GM19372 (cell line): Measurements from ENCODE around the gene MIP.
A peak's percentile ranks its signal among the peaks of the same experiment; 100 is the strongest.
"Not testable (repeated sequence)": the region's sequence is repeated elsewhere in the genome, so short reads cannot be mapped to it uniquely, and the experiment has no call there.

ENCODE experiments used
- ATAC-seq: cut with Tn5 transposase; IDR thresholded peaks from one replicate; pipeline ENCODE4 v1.9.1; 2021; ENCODE audit warnings: mild to moderate bottlenecking, low read depth, moderate library complexity; ENCODE audit not compliant: unreplicated experiment

The MIP gene

GRCh38 chr12:56468216-56469006 is 14.0 kb upstream of the MIP start, which contains the start of gene SPRYD4:
Gene SPRYD4 (plus strand): TSS chr12:56468578. CDS start chr12:56468592, 14 bp downstream.
- peak; percentile 92 for ATAC-seq

GRCh38 chr12:56462565-56462964 is 8.1 kb upstream of the MIP start:
- no peak for ATAC-seq

DNA sequence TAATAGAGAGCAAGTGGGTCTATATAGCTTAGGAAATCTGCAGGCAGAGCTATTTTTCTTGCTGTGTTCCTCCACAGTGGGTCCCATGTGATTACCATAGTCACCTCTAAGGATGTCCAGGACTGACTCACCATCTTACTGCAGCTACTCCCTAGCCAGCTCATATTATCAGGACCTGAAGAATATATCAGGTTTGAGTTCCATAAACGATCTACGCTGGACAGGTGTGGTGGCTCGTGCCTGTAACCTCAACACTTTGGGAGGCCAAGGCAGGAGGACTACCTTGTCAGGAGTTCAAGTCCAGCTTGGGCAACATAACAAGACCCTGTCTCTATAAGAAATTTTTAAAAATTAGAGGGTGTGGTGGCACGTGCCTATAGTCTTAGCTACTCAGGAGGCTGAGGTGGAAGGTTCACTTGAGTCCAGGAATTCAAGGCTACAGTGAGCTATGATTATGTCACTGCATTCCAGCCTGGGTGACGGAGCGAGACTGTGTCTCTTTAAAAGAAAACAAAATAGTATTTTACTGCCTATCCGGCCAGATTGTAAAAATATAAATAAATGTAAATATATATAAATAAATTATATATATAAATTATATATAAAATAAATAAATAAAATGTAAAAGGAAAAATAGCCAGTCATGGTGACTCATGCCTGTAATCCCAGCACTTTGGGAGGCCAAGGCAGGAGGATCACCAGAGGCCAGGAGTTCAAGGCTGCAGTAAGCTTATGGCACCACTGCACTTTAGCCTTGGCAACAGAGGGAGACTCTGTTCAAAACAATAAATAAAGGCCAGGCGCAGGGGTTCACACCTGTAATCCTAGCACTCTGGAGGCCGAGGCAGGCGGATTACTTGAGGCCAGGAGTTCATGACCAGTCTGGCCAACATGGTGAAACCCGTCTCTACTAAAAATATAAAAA is 7.0 kb upstream of the MIP start:
- no peak for ATAC-seq

- no peak for ATAC-seq
Observed at GRCh38 chr12:56457817-56458216, 3.4 kb upstream of the MIP start.

- no peak for ATAC-seq
Observed at GRCh38 chr12:56451147-56451546, 3.3 kb downstream of the MIP start.

- no peak for ATAC-seq
Observed at GRCh38 chr12:56450241-56450640, 4.2 kb downstream of the MIP start.

DNA sequence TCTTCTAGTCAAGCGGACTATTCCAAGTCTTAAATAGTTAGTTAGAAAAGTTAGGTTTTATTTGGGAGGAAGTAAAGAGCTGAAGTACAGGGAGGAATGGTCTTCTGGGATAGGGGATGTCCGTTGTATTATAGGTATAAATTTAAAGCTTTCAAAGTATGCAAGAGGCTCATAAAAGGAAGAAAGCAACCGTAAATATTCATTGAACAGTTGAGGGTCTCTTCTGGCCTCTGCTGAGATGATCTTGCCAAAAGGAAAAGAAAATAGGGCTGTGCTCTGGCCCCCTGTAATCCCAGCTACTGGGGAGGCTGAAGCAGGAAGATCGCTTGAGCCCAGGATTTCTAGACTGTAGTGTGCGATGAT is 4.9 kb downstream of the MIP start:
- no peak for ATAC-seq

- ATAC-seq: peak; percentile 93
Observed at GRCh38 chr12:56448860-56449621, 5.4 kb downstream of the MIP start, which contains the start of gene TIMELESS. Gene TIMELESS (minus strand): TSS chr12:56449426. CDS start chr12:56434170, 15,256 bp downstream.

- not testable (repeated sequence) for ATAC-seq
Observed at GRCh38 chr12:56443208-56443607, 11.2 kb downstream of the MIP start.

DNA sequence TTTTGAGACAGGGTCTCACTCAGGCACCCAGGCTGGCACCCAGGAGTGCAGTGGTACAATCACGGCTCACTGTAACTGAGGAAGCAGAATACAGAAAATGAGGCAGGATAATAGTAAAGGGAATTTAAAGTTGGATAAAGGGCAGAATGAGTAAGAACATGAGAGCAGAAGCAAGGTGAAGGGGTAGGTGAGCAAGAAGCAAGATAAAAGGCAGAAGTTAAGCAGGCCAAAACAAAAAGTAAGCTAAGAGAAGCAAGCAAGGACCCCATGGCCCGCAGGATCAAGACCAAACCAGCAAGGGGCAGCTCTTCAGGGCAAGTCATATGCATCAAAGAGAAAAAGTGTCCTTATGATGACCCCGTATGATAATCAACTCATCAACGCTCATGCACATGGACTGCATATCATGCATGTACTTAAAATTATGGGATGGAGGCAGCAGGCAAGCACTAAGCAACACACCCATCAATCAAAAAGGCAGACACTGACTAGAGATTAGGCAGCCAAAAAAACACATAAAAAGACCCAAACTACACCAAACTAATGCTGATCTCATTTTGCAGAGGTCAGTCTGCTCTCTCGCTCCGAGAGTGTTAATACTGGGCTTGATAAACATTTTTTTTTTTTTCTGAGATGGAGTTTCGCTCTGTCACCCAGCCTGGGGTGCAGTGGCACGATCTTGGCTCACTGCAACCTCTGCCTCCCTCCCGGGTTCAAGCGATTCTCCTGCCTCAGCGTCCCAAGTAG is 16.9 kb downstream of the MIP start:
- no peak for ATAC-seq

- ATAC-seq: no peak
Observed at GRCh38 chr12:56434828-56435227, 19.6 kb downstream of the MIP start.

DNA sequence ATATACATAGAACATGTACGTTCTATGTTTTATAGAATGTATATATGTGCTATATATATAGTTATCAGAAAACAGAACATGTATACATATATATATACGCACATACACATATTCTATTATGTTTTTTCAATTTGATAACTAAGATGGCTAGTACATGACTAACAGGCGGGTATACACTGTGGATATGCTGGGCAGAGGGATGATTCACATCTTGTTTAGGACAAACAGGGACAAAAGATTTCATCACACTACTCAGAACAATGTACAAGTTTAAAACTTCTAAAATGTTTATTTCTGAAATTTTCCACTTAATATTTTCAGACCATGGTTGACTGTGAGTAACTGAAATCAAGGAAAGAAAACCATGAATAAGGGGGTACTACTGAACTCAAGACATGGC is 22.6 kb downstream of the MIP start:
- ATAC-seq: no peak

DNA sequence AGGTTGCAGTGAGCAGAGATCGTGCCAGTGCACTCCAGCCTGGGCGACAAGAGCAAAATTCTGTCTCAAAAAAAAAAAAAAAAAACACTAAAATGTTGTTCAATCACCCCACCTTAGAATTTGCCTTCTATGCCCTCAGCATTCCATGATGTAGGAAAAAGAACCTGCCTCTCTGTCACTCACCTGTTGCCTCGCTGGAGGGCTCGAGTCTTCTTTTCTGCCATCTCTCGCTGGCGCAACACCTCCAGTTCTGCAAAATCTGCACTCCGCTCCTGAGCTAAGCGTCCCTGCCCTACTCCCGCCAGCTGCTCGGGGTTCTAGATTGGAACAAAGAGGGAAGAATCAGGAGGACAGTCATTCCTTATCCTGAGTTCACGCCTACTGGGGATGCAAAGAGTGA is 23.2 kb downstream of the MIP start:
- no peak for ATAC-seq

DNA sequence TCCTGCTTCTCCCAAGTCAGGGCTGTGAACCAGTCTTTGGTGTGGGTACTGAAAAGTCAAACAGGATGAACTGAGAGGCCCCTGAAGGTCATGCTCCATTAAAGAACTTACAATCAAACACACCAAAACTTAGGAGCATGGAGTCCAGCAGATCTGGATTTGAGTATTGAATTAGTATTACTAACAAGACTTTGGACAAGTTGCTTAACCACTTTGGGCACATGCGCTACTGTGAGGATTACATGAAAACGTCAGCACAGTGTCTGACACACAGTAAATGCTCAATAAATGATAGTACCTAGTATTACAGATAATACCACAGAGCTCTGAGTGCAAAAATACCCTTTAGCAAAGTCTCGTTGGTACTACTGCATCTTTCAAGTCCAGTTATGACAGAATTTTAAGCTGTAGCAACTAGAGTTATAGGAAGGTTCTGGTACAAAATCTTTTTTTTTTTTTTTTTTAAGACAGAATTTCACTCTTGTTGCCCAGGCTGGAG is 28.5 kb downstream of the MIP start:
- no peak for ATAC-seq

- no peak for ATAC-seq
Observed at GRCh38 chr12:56425193-56425592, 29.3 kb downstream of the MIP start.

- ATAC-seq: no peak
Observed at GRCh38 chr12:56420411-56420810, 34.0 kb downstream of the MIP start.

GRCh38 chr12:56417739-56418138 is 36.7 kb downstream of the MIP start:
- ATAC-seq: no peak

- no peak for ATAC-seq
Observed at GRCh38 chr12:56414401-56414800, 40.1 kb downstream of the MIP start.

DNA sequence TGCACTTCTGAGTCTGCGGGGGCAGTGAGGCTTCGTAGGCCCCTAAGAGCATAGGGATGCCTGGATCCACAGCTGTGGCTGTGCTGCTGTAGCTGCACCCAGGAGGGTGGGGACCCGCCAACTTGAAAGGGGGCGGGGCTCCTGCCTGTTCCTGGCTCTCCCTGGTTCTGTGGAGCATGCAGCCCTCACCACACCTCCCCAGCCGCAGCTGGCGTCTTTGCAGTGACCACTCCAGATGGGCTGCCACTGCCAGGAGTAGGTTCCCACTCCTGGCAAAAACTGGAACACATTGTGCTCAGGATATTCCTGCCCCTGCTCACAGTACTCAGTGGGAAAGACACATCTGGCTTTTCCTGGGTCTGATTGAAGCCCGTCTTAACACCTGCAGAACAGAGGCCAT is 41.1 kb downstream of the MIP start:
- ATAC-seq: no peak
